GM19035 (cell line): ENCODE measurements around the gene SLC6A4.
"Not testable (repeated sequence)": the region's sequence is repeated elsewhere in the genome, so short reads cannot be mapped to it uniquely, and the experiment has no call there.

Source experiments
- ATAC-seq: cut with Tn5 transposase; IDR thresholded peaks from one replicate; pipeline ENCODE4 v1.9.1; 2021; ENCODE audit not compliant: unreplicated experiment

The SLC6A4 gene

GRCh38 chr17:30220414-30220813, 15.1 kb downstream of the SLC6A4 start:
- ATAC-seq: no peak

GRCh38 chr17:30219833-30220232, 15.7 kb downstream of the SLC6A4 start:
- no peak for ATAC-seq

- ATAC-seq: no peak
Observed at GRCh38 chr17:30219315-30219714, 16.2 kb downstream of the SLC6A4 start.

GRCh38 chr17:30218799-30219198, 16.7 kb downstream of the SLC6A4 start:
- no peak for ATAC-seq

GRCh38 chr17:30217746-30218245, 17.7 kb downstream of the SLC6A4 start:
- no peak for ATAC-seq

- no peak for ATAC-seq
Observed at GRCh38 chr17:30217054-30217453, 18.4 kb downstream of the SLC6A4 start.

- no peak for ATAC-seq
Observed at GRCh38 chr17:30212750-30213149, 22.7 kb downstream of the SLC6A4 start.

GRCh38 chr17:30211371-30211770, 24.1 kb downstream of the SLC6A4 start:
- no peak for ATAC-seq

- no peak for ATAC-seq
Observed at GRCh38 chr17:30210901-30211300, 24.6 kb downstream of the SLC6A4 start.

- no peak for ATAC-seq
Observed at GRCh38 chr17:30210366-30210765, 25.1 kb downstream of the SLC6A4 start.

- no peak for ATAC-seq
Observed at GRCh38 chr17:30209930-30210329, 25.6 kb downstream of the SLC6A4 start.

GRCh38 chr17:30208214-30208613, 27.3 kb downstream of the SLC6A4 start:
- no peak for ATAC-seq

GRCh38 chr17:30207655-30208054, 27.8 kb downstream of the SLC6A4 start:
- ATAC-seq: no peak

GRCh38 chr17:30203471-30203981, 32.0 kb downstream of the SLC6A4 start:
- ATAC-seq: no peak

GRCh38 chr17:30200656-30201055, 34.8 kb downstream of the SLC6A4 start:
- not testable (repeated sequence) for ATAC-seq

- no peak for ATAC-seq
Observed at GRCh38 chr17:30200106-30200505, 35.4 kb downstream of the SLC6A4 start.

- no peak for ATAC-seq
Observed at GRCh38 chr17:30199600-30199999, 35.9 kb downstream of the SLC6A4 start.

- ATAC-seq: no peak
Observed at GRCh38 chr17:30197416-30197815, 38.1 kb downstream of the SLC6A4 start.

GRCh38 chr17:30196504-30196903, 39.0 kb downstream of the SLC6A4 start:
- ATAC-seq: no peak

GRCh38 chr17:30191072-30191471, 44.4 kb downstream of the SLC6A4 start:
- ATAC-seq: no peak

- ATAC-seq: no peak
Observed at GRCh38 chr17:30188211-30188939, 47.1 kb downstream of the SLC6A4 start.

GRCh38 chr17:30187573-30187972, 47.9 kb downstream of the SLC6A4 start:
- no peak for ATAC-seq

GRCh38 chr17:30186761-30187160, 48.7 kb downstream of the SLC6A4 start:
- ATAC-seq: no peak
